GM15510 (cell line): Measurements from ENCODE around the gene ELF5.

ENCODE experiments used
- POLR2A ChIP-seq: IDR thresholded peaks from 3 replicates; pipeline ENCODE4 v1.6.1; 2011; ENCODE audit warnings: borderline replicate concordance; ENCODE audit not compliant: insufficient read length; ENCODE audit errors: extremely low read depth

ELF5 gene

GRCh38 chr11:34481307-34481706 lies 32.3 kb downstream of the ELF5 start:
- no peak for TF ChIP-seq POLR2A

GRCh38 chr11:34480314-34480713 lies 33.3 kb downstream of the ELF5 start:
- TF ChIP-seq POLR2A: no peak

GRCh38 chr11:34478845-34479663 lies 34.5 kb downstream of the ELF5 start:
- no peak for TF ChIP-seq POLR2A

- no peak for TF ChIP-seq POLR2A
Measured at GRCh38 chr11:34476849-34477248, 36.7 kb downstream of the ELF5 start.

GRCh38 chr11:34475656-34476055 lies 37.9 kb downstream of the ELF5 start:
- no peak for TF ChIP-seq POLR2A

- TF ChIP-seq POLR2A: no peak
Measured at GRCh38 chr11:34473603-34474169, 39.9 kb downstream of the ELF5 start.

GRCh38 chr11:34468209-34468841 lies 45.3 kb downstream of the ELF5 start:
- no peak for TF ChIP-seq POLR2A

GRCh38 chr11:34466802-34467488 lies 46.6 kb downstream of the ELF5 start:
- TF ChIP-seq POLR2A: no peak

- TF ChIP-seq POLR2A: no peak
Measured at GRCh38 chr11:34464591-34465051, 49.0 kb downstream of the ELF5 start.

- no peak for TF ChIP-seq POLR2A
Measured at GRCh38 chr11:34461215-34461614, 52.4 kb downstream of the ELF5 start.

- TF ChIP-seq POLR2A: no peak
Measured at GRCh38 chr11:34460278-34460677, 53.3 kb downstream of the ELF5 start.

GRCh38 chr11:34459507-34460162 lies 54.0 kb downstream of the ELF5 start:
- TF ChIP-seq POLR2A: no peak

GRCh38 chr11:34458525-34458924 lies 55.1 kb downstream of the ELF5 start:
- TF ChIP-seq POLR2A: no peak

- no peak for TF ChIP-seq POLR2A
Measured at GRCh38 chr11:34457607-34458006, 56.0 kb downstream of the ELF5 start.
